SU-DHL-6 (cell line): ENCODE data around the gene ANXA2.

Experiments used
- H2AFZ ChIP-seq: fragments of 200-600 bp; sonication (generic); 2 replicates; pipeline ENCODE4 v1.6.1; 2014; ENCODE audit warnings: low read depth, mild to moderate bottlenecking, moderate library complexity, mixed read lengths, antibody characterized with exemption, low read length; ENCODE audit not compliant: severe bottlenecking
- H3F3A ChIP-seq: fragments of 200-600 bp; shearing (Covaris generic); 2 replicates; pipeline ENCODE4 v1.6.0; 2016; ENCODE audit warnings: antibody characterized with exemption, mild to moderate bottlenecking; ENCODE audit not compliant: insufficient read depth
- H3K27ac ChIP-seq: fragments of 200-600 bp; sonication (generic); 2 replicates; pipeline ENCODE4 v1.5.1; 2016; ENCODE audit warnings: low read depth, mild to moderate bottlenecking, low read length, moderate library complexity, mixed read lengths
- H3K27me3 ChIP-seq: fragments of 200-600 bp; sonication (generic), shearing (Covaris generic); 2 replicates; pipeline ENCODE4 v1.6.0; 2014; ENCODE audit warnings: mild to moderate bottlenecking, low read length
- H3K36me3 ChIP-seq: fragments of 200-600 bp; sonication (generic); 2 replicates; pipeline ENCODE4 v1.6.1; 2014; ENCODE audit warnings: mild to moderate bottlenecking, low read length, mixed read lengths
- H3K4me2 ChIP-seq: fragments of 300-600, 200-600 bp; shearing (Covaris generic), sonication (generic); 2 replicates; pipeline ENCODE4 v1.6.0; 2014; ENCODE audit warnings: low read length, low read depth, mild to moderate bottlenecking; ENCODE audit not compliant: poor library complexity, severe bottlenecking
- H3K4me3 ChIP-seq: fragments of 200-600 bp; sonication (generic); 2 replicates; pipeline ENCODE4 v1.5.1; 2014; ENCODE audit warnings: antibody characterized with exemption, low read length, mild to moderate bottlenecking, mixed read lengths; ENCODE audit not compliant: insufficient read depth, poor library complexity, severe bottlenecking
- H3K79me2 ChIP-seq: fragments of 200-600 bp; sonication (generic); 2 replicates; pipeline ENCODE4 v1.6.1; 2014; ENCODE audit warnings: mild to moderate bottlenecking, low read length, moderate library complexity; ENCODE audit not compliant: insufficient read depth
- H3K9ac ChIP-seq: fragments of 200-600 bp; sonication (generic); 2 replicates; pipeline ENCODE4 v1.7.0; 2014; ENCODE audit warnings: mild to moderate bottlenecking, low read length
- H3K9me2 ChIP-seq: fragments of 200-600 bp; sonication (generic); replicated peaks from 2 replicates; pipeline ENCODE4 v1.6.1; 2014; ENCODE audit warnings: low read length; ENCODE audit not compliant: insufficient read depth
- H3K9me3 ChIP-seq: fragments of 200-600 bp; sonication (generic); 2 replicates; pipeline ENCODE4 v1.6.1; 2014; ENCODE audit warnings: low read length, mixed read lengths; ENCODE audit not compliant: insufficient read depth
- H4K20me1 ChIP-seq: fragments of 200-600 bp; sonication (generic); 2 replicates; pipeline ENCODE4 v1.6.1; 2014; ENCODE audit warnings: low read depth, mild to moderate bottlenecking, antibody characterized with exemption, low read length, moderate library complexity, mixed read lengths
- EZH2phosphoT487 ChIP-seq: fragments of 200-600 bp; sonication (generic), shearing (Covaris generic); conservative IDR thresholded peaks from 2 replicates; pipeline ENCODE4 v1.6.1; 2018; ENCODE audit warnings: mild to moderate bottlenecking, antibody characterized with exemption, low read length, moderate library complexity, mixed read lengths
- TF ChIP-seq, protein P1 (sequence below): fragments of 200-600 bp; sonication (generic); IDR thresholded peaks from one replicate; pipeline ENCODE4 v1.5.1; 2017; ENCODE audit warnings: antibody characterized with exemption, mild to moderate bottlenecking, low read length, moderate library complexity; ENCODE audit not compliant: insufficient read depth, poor library complexity, severe bottlenecking

The ANXA2 gene

DNA sequence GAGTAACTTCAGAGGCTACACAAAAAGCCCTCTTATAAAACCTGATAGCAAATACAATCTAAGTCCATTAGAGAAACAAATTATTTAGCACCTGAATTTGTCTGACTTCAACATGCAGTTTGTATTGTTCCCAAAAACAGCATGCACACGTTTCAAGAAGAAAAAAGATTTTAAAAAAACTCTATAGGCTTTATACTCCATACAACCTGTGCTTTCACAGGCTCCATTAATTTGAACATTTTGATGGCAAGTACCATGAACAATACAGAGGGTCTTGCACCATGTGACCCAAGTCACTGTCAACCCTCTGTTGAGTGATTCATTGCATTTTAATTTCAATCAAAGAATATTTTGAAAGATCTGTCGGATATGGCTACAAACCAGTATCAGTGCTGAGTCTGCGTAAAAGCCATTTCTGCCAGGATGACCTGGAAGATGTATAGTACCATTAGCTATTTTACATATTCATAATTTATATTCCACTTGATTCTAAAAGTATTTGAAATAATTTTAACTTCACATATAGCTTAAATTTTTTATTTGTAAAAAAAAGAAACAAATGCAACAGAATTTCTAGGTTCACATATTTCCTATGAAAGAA is 13.2 kb downstream of the ANXA2 start:
- H3K9ac ChIP-seq = no peak overlapping the region
- H3K9me2 ChIP-seq = no peaks in the 10 kb centered on the region
- H2AFZ ChIP-seq = no peak overlapping the region
- no peak for TF ChIP-seq EZH2phosphoT487
- TF ChIP-seq, protein P1, sequence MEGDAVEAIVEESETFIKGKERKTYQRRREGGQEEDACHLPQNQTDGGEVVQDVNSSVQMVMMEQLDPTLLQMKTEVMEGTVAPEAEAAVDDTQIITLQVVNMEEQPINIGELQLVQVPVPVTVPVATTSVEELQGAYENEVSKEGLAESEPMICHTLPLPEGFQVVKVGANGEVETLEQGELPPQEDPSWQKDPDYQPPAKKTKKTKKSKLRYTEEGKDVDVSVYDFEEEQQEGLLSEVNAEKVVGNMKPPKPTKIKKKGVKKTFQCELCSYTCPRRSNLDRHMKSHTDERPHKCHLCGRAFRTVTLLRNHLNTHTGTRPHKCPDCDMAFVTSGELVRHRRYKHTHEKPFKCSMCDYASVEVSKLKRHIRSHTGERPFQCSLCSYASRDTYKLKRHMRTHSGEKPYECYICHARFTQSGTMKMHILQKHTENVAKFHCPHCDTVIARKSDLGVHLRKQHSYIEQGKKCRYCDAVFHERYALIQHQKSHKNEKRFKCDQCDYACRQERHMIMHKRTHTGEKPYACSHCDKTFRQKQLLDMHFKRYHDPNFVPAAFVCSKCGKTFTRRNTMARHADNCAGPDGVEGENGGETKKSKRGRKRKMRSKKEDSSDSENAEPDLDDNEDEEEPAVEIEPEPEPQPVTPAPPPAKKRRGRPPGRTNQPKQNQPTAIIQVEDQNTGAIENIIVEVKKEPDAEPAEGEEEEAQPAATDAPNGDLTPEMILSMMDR = no peak
- no peak overlapping the region for H3K4me2 ChIP-seq
- H3K79me2 ChIP-seq = no peaks in the 10 kb centered on the region
- no peaks in the 10 kb centered on the region for H3F3A ChIP-seq
- H4K20me1 ChIP-seq = no peaks in the 10 kb centered on the region
- H3K9me3 ChIP-seq = no peaks in the 10 kb centered on the region
- no peaks in the 10 kb centered on the region for H3K27me3 ChIP-seq
- H3K36me3 ChIP-seq = no peaks in the 10 kb centered on the region
- no peak overlapping the region for H3K4me3 ChIP-seq
- H3K27ac ChIP-seq = no peak overlapping the region

DNA sequence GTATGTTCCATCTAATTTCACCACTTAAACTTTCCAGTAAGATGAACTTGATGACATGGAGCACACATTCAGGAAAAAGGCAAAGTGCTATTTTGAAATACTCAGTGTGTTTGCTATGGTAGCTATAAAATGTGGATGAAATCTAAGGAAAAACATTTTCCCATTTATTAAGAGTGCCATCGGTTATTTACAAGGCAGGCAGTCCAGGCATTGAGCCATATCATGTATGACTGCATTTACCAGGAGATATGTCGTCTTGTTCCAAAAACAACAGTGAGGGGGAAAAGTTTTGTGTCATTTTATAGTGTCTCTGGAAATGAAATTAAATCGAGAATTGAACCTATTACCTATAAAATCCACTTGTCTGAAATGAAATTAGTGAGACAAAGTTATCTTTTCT is 13.7 kb downstream of the ANXA2 start:
- Histone ChIP-seq H4K20me1 (no peaks in the 10 kb centered on the region), H3K4me2 (no peak overlapping the region), H3K9me3 (no peaks in the 10 kb centered on the region), H3K27ac (no peak overlapping the region), H2AFZ (no peak overlapping the region), H3K4me3 (no peak overlapping the region), H3K9me2 (no peaks in the 10 kb centered on the region), H3F3A (no peaks in the 10 kb centered on the region), H3K27me3 (no peaks in the 10 kb centered on the region), H3K36me3 (no peaks in the 10 kb centered on the region), H3K9ac (no peak overlapping the region), H3K79me2 (no peaks in the 10 kb centered on the region)
- TF ChIP-seq, protein P1 = no peak
- TF ChIP-seq EZH2phosphoT487 = no peak

DNA sequence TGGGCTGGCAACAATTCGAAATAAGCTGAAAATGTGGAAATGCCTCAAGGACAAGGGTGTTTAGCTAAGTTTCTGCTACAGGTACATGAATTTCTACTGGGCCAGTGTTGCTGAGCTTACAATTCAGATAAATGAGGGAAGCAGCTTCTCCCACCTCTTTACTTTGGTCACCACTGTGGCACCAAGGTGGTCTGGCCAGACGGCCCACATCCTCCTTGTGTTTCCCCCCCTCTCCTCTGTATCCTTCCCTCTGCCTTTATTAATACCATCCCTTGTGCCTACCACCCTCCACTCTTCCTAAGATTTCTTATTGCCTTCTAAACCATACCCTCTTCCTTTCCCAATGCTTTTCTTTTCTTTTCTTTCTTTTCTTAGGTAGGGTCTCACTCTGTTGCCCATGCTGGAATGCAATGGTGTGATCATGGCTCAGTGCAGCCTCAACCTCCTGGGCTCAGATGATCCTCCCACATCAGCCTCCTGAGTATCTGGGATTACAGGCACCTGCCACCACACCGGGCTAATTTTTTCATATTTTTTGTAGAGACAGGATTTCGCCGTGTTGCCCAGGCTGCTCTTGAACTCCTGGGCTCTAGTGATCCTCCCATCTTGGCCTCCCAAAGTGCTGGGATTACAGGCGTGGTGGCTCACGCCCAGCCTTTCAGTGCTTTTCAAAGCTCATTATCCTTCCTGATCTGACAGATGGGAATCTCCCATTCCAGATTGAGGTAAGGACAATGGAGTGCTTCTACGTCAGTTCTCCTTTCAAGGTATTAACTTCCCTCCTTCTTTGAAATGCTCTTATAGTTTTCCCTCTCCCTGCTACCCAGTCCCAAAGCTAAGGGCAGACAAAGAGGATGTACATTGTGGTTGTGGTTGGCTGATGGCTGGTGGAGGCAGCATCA is 14.8 kb downstream of the ANXA2 start:
- no peaks in the 10 kb centered on the region for H4K20me1 ChIP-seq
- no peaks in the 10 kb centered on the region for H3K27me3 ChIP-seq
- H3K36me3 ChIP-seq = no peaks in the 10 kb centered on the region
- no peaks in the 10 kb centered on the region for H3K9me2 ChIP-seq
- no peak overlapping the region for H2AFZ ChIP-seq
- H3K9me3 ChIP-seq = no peaks in the 10 kb centered on the region
- H3K79me2 ChIP-seq = no peaks in the 10 kb centered on the region
- H3K27ac ChIP-seq = no peak overlapping the region
- no peak overlapping the region for H3K4me2 ChIP-seq
- TF ChIP-seq, protein P1 = no peak
- TF ChIP-seq EZH2phosphoT487 = no peak
- no peaks in the 10 kb centered on the region for H3F3A ChIP-seq
- H3K4me3 ChIP-seq = no peak overlapping the region
- no peak overlapping the region for H3K9ac ChIP-seq
